ENCODE results near the gene LIMCH1.
"Not testable (repeated sequence)": the region's sequence is repeated elsewhere in the genome, so short reads cannot be mapped to it uniquely, and the experiment has no call there.

Gene LIMCH1

DNA sequence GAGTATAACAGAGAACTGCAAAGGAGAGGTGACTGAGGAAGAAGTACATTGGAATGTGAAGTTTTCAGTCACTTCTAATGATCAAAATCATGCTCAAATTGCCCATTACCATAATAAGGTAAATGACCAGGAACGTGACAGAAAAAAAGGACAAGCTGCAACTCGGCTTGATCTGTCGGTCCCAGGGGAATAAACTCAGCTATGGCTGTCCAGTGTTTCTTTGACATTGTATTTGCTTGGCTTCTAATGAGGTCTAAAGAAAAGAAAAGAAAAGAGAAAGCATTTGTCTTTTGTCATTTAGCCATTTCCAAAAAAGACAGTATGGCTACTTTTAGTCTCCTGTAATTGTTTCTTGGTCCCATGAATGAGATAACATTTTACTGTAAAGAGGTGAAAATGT lies 185.3 kb downstream of the LIMCH1 start:
- DNase-seq (ENCODE audit: low spot score) = no peak

DNA sequence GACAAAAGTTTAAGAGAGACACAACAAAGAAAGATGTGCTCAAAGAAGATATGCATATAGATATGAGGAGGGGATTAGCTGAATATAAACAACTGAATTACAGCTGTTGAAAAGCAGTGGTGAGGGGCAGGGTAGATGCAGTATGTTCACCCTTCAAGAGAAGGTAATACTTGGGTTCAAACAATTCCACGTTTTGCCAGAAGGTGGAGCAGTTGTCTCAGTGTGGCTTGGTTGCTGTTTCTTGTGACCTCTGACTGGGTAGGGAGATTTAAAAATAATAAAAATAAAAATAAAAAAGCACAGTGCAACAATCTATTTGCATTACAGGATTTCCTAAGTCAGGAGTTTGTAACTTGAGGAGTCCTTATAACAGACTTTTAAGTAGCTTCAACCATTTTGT lies 187.3 kb downstream of the LIMCH1 start:
- DNase-seq (ENCODE audit: low spot score) = peak; percentile 17

DNA sequence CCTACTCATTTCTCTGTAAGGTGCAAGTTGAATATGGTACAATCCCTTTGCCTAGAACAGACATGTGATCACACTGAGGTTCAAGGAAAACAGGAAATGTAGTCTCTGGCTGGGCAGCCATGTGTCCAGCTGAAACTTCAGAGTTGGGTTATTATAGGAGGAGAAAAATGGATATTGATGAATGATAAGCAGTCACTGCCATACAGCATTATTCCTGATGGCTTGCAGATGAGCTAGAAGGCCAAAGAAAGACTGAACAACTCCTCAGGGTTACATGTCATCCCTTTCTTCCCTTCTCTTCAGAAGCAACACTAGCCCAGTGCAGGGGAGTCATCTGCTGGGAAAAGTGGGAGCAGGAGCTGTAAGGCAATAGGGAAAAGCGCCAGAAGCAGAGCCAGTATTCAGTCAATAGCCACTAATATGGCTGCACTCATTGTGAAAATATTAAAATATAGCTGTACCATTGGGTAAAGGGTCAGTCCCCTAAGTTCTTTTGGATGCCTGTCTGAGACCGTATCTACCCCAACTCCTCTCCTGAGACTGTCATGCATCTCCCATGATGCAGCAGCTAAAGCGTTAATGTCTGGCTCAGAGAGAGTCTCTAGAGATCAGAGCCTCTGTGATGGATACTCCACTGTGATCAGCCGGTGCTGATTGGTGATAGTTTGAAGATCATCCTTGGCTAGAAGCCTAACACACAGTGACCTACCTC lies 190.1 kb downstream of the LIMCH1 start:
- DNase-seq (ENCODE audit: low spot score) = no peak

DNA sequence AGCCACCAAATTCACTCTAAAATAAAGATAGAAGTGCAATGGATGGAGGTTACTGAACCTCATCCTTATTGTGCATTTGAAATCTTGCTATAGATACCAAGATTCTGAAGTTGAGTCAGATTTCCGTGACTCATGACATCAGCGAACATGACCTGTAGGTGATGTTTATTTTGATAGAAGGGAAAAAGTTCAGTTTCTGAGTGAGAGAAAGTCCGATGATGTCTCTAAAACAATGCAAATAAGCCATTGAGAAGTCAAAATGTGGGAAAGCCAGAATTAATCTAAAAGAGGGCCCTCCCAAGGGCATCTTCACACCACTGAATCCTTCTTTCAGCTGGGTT lies 190.6 kb downstream of the LIMCH1 start:
- no peak for DNase-seq (ENCODE audit: low spot score)

DNA sequence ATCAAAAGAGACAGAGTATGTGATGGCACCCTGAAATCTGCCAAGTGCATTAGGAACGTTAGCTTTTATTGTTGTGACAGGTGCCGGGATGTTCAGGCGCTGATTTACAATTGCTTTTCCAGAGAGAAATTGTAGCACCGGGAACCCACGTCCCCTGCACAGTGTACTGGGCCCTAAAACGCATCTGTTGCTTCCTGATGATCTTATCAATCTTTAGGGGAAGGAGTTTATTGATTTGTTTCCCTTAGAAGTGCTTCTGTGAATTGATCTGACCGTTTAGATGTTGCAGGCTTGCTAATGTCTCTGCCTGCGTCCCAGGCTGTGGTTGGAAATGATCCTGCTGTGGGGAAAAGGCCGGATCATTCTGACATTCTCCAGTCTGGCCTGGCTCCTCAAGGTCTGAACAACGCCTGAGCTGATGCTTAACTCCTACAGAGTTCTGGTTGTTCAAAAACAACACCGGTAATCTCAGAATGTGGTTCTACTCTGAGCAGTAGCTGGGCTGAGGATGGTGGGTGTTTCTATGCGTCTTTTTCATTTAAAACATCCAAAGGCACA lies 193.7 kb downstream of the LIMCH1 start:
- no peak for DNase-seq (ENCODE audit: low spot score)

DNA sequence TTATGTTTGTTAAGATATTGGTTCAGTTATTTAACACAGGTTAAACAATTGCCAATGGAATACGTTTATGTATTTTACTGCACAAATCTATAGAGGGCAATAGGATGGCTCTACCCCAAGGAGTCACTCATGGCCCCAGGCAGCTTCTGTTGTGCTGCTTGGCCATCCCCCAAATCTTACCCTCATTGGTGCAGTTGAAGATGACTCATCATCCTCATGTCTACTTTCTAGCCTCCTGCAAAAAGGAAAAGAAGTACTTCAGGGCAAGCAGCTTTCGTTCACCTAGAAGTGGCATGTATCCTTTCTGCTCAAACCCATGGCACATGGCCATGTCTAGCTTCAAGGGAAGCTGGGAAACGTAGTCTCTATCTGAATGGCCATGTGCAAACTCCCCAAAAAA lies 196.4 kb downstream of the LIMCH1 start:
- DNase-seq (ENCODE audit: low spot score) = no peak

DNA sequence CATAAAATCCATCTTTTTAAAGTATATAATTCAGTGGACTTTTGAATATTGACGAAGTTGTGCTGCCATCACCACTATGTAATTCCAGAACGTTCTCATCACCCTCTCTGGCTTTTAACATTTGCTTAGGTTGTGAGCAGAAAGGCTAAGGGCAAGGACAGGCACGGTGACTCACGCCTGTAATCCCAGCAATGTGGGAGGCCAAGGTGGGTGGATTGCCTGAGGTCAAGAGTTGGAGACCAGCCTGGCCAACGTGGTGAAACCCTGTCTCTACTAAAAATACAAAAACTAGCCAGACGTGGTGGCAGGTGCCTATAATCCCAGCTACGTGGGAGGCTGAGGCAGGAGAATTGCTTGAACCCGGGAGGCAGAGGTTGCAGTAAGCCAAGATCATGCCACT lies 199.5 kb downstream of the LIMCH1 start:
- DNase-seq (ENCODE audit: low spot score) = not testable (repeated sequence)

DNA sequence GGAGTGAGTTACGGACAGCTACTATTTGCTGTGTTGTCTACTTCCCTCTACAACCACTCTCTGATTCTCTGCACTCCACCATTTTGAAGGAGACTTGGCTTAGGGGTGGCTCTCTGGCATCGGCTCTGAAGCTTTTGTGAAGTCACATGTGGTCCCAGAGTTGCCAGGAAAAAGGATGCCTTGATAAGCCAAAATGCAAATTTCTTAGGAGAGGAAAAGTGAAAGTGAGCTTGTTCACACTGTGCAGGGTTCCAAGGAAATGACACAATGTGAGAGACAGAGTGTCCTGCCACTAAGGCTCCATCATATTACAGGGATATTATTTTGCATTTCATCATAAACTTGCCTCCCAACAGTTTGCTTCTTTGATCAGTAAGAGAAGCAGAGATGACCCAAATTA lies 203.4 kb downstream of the LIMCH1 start:
- no peak for DNase-seq (ENCODE audit: low spot score)

DNA sequence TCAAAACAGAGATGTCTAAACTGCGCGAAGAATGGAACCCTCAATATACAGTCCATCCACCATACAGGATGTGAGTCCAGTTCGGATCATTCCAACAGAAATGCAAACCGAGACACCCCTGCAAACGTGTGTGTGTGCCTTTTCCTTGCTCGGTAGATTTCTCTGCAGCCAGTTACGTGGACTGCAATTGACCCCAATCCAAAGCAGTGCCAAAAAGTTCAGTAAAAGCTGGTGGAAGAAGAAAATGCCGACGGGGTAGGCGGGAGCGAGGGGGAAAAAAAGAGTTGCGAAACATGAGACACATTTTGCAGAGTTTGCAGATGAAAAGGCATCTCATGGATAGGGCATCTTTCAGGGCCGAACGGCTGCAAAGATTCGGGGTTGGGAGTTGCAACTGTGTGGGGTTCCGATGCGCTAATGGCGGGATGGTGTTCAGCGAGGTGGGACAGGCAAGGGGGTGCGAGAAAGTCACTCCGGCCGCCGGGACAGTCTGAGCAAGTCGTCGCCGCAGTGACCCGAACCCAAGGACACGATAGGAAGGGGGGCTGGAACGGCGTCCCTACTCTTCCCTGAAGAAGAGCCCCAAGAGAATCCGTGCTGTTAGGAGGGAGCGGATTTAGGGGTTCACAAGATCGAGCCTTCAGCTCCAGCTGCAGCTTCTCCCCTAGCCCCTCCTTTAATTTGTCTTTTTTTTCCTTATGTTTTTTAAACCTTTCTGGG lies 206.8 kb downstream of the LIMCH1 start:
- no peak for DNase-seq (ENCODE audit: low spot score)

DNA sequence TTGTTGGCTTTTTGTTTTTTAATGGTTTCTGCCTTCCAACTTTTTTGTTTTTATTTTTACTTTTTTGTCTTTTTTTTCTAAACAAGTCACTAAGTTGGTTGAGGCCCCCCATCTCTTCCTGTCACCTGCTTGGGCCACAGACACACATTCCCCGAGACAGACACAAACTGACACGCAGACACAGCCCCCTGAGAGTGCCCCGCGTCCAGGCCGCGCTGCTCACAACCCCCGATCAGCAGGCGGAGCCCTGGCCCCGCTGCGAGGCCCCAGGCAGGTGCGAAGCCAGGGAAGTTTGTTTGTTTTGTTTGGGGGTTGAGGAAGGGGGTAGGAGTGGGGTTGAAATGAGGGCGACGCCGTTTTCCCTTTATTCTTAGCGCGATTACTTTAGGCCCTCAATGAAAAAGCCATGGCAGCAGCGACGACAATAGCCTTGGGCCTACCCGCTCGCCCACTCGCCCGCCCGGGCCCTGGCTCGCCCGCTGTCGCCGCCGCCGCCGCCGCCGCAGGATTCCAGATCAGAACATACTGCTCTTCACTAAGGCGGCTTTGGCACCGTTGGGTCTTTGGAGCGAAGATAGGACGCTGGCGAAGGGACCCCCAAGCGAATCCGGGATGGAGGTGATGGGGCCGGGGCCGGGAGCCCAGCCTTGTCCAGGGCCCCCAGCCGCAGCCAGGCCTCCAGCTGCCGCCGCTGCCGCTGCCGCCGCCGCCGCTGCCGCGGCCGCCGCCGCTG lies 207.5 kb downstream of the LIMCH1 start:
- no peak for DNase-seq (ENCODE audit: low spot score)

DNA sequence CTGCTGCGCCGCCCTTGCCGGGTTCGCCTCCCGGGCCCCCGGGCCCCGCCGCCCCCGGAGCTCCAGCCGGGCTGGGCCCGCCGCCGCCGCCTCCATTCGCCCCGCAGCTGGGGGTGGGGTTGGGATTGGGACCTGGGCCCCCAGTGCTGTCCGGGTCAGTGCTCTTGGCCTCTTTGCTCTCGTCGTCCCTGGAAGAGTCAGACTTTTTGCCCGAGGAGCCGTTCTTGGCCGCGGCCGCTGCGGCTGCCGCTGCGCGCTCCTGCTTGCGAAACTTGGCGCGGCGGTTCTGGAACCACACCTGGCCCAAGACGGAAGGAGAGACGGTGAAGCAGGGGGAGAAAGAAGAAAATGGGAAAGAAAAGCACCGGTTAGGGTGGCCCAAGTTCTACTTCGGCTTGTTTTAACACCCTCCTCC lies 208.1 kb downstream of the LIMCH1 start:
- no peak for DNase-seq (ENCODE audit: low spot score)

DNA sequence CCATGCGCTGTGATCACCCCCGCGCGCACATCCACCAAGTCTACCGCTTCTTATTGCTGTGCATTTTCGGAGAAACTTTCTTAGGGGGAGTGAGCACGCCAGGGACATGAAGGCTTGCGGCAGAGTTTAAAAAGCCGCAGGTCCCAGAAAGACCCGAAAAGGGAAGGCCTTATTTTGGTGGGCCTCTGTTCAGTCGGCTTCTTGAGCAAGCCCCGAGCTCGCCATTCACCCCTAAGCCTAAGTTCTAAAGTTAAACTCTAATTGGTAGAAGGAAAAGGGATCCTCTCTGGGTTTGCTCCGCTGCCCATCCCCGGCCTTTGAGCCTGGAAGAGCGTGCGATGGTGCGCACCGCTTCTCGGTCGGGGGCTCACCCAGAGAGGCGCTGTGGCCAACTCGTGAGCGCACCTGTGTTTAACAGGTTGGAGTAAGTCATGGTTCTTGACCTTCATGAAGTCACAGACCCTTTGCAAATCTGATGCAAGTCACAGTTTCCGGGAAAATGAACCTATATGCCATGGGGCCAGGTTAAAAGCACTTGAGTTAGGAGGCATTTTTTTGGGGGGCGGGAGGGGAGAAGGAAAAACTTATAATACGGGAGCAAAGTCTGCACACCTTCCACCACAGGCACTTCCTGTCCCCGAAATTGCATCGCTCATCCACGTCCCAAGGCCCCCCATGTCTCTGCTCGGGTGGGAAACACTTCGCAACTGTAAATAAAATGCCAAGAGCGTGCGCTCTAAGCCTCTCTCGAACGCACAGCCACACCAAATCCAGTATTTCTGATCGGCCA lies 208.7 kb downstream of the LIMCH1 start:
- no peak for DNase-seq (ENCODE audit: low spot score)

DNA sequence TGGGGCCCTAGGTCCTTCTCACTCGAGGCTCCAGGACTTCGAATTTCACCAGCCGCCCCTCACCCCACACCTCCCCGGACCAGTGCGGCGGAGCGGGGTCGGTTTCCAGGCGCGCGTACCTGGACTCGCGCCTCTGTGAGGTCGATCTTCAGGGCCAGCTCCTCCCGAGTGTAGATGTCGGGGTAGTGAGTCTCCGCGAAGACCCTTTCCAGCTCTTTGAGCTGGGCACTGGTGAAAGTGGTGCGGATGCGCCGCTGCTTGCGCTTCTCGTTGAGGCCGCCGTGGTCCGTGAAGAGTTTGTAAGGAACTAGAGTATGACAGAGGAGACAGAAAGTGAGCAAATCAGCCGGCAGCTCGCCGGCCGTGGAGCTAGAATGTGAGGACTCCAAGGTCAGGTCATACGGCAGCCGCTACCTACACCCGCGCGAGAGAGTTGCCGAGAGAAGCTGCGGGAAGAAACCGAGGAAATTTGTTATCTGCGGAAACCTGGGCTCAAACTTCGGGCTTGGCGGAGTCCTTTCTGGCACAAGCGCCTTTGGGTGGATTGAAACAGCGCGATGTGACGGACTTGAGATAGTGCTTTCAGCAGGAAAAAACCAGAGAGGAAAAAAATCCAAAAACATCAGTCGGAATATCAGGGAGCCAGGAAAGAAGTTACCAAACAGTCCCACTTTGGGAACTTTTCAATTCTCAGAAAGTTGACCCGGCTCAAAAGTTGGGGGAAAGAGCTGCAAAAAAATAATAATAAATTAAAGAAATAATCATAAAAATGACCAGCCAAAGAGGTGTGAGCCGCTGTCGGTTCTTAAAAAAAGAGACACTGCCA lies 209.5 kb downstream of the LIMCH1 start:
- DNase-seq (ENCODE audit: low spot score) = no peak

DNA sequence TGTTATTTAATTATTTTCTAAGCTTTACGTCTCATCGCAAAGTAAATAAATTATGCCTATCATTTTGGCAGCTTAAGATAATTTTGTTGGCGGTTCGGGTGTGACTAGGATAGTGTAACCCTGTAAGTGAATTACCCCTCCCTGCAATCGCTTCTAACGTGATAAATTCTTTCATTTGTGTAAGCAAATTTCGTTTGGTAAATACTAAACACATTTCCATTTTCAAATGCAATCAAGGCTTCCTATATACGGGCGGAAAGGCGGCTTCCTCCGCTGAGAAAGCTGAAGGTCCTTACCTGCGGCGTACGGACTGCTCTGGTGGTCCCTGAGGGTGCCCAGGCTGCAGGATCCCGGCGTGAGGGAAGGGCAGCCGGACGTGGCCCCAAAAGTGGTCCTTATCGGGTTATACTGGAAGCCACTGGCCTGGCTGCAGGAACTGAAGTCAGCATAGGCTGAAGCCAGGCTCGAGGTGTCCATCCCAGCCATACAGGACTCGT lies 210.2 kb downstream of the LIMCH1 start:
- DNase-seq (ENCODE audit: low spot score) = no peak

DNA sequence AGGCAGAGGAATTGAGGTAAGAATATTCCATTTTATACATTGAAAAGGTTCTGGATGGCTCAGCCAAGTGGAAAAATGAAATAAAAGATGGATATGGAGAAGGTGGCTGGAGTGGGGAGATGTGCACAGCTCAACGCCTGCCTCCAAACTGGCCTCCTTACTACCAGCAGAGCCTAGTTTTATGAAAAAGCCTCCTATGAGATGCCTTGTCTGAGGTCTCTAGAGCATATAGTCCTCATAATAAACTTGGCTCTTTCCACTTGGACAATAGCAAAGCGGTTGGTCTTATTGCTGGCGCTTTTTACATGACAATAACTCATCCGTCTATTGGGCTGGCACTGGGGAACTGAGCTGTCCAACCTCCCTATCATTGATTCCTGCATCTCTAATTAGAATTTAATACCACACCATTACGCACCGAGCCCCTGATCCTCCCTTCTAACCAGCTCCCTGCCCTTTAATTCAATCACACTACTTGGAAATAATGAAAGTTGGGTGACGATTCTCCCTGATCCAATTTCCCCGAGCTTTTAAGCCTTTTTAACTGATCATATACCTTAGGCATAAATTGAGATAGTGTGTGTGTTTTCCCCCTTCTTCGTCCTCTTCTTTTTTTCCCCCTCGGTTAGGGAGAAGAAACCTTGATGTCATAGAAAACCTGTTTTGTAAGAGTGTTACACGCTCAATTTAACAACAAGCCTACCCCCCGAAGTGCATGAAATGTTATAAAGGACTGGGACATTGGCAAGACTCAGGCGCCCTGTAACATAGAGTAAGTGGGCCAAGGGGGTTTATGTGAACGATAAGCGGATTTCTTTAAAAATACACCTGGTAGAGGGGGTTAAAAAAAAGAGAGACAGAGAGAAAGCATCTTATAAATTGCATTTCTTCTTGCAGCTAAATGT lies 210.9 kb downstream of the LIMCH1 start, which contains the start of gene PHOX2B:
TSS of gene PHOX2B (minus strand) at position 155 of the 905 bp plus-strand sequence. CDS start at position 40, 115 bp downstream.
- no peak for DNase-seq (ENCODE audit: low spot score)

DNA sequence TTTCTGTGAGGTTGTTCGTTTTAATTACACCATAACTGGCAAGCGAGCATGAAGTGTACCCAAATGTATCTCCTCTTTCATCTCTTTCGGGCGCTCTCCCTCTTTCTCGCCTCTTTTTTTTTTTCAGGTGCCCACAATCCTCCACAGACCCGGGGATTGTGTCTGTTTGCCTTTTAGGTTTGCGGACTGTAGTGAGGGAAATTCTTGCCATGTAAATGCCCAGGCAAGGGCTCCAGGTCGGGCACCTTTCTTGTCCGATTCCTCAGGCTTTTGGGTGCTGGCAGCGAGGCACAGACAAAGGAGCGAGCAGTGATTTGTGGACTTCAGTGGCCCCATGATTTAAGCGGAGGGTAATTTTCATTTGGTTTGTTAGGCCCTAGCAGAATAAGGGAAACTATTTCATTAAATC lies 211.7 kb downstream of the LIMCH1 start:
- no peak for DNase-seq (ENCODE audit: low spot score)
